KG1 (cell line): Measurements from ENCODE around the gene AMBP.

ENCODE experiments used
- DNase-seq: peaks from one replicate; lab custom pipeline; 2025; lab: John Stamatoyannopoulos, UW

Gene AMBP

GRCh38 chr9:114072184-114073140 lies 5.6 kb downstream of the AMBP start:
- no peak for DNase-seq

GRCh38 chr9:114071197-114071795 lies 6.8 kb downstream of the AMBP start:
- no peak for DNase-seq

- no peak for DNase-seq
Measured at GRCh38 chr9:114070188-114071103, 7.7 kb downstream of the AMBP start.

- no peak for DNase-seq
Measured at GRCh38 chr9:114069476-114070187, 8.5 kb downstream of the AMBP start.

- DNase-seq = no peak
Measured at GRCh38 chr9:114065304-114065703, 12.8 kb downstream of the AMBP start.

- no peak for DNase-seq
Measured at GRCh38 chr9:114061830-114062474, 16.1 kb downstream of the AMBP start.

- DNase-seq = no peak
Measured at GRCh38 chr9:114061292-114061691, 16.8 kb downstream of the AMBP start.

- DNase-seq = no peak
Measured at GRCh38 chr9:114060711-114061110, 17.4 kb downstream of the AMBP start.

GRCh38 chr9:114060070-114060469 lies 18.0 kb downstream of the AMBP start:
- DNase-seq = no peak

- DNase-seq = no peak
Measured at GRCh38 chr9:114059047-114059803, 18.9 kb downstream of the AMBP start.

GRCh38 chr9:114058688-114059046 lies 19.4 kb downstream of the AMBP start:
- DNase-seq = no peak

GRCh38 chr9:114057161-114057885 lies 20.8 kb downstream of the AMBP start:
- DNase-seq = no peak

GRCh38 chr9:114056527-114056926 lies 21.6 kb downstream of the AMBP start:
- DNase-seq = no peak

- DNase-seq = no peak
Measured at GRCh38 chr9:114055894-114056293, 22.2 kb downstream of the AMBP start.

- DNase-seq = no peak
Measured at GRCh38 chr9:114055061-114055460, 23.0 kb downstream of the AMBP start.

GRCh38 chr9:114054191-114054690 lies 23.9 kb downstream of the AMBP start:
- no peak for DNase-seq

GRCh38 chr9:114053246-114054005 lies 24.7 kb downstream of the AMBP start:
- DNase-seq = no peak

GRCh38 chr9:114051706-114052105 lies 26.4 kb downstream of the AMBP start:
- no peak for DNase-seq

- DNase-seq = no peak
Measured at GRCh38 chr9:114051281-114051680, 26.8 kb downstream of the AMBP start.
